UCSD-AML1 (cell line): ENCODE data around the gene IL3RA.

Experiments
- DNase-seq: peaks from one replicate; lab custom pipeline; 2025; ENCODE audit not compliant: unreplicated experiment; lab: John Stamatoyannopoulos, UW

IL3RA gene

DNA sequence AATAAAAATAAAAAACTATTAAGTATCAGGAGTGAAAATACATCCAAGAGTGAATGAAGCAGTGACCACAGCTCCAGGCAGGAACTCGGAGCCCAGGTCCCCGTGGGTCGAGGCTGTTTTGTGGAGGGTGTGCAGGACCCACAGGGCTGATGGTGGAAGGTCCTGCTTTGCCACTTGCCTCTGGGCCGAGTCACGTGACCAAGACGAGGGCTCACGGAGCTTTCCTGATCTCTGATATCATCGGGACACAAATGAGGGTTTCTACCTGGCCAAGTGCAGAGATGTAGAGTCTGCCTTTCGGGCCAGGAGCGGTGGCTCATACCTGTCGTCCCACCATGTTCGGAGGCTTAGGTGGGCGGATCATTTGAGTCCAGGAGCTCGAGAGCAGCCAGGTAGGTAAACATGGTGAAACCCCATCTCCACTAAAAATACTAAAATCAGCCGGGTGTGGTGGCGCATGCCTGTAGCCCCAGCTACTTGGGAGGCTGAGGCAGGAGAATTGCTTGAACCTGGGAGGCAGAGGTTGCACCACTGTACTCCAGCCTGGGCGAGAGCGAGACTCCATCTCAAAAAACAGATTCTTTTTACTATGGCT, 48.2 kb downstream of the IL3RA start:
- no peak for DNase-seq

- DNase-seq: no peak
Measured at GRCh38 chrX:1385253-1386223, 49.0 kb downstream of the IL3RA start.

GRCh38 chrX:1386338-1387127, 49.9 kb downstream of the IL3RA start:
- DNase-seq: no peak

DNA sequence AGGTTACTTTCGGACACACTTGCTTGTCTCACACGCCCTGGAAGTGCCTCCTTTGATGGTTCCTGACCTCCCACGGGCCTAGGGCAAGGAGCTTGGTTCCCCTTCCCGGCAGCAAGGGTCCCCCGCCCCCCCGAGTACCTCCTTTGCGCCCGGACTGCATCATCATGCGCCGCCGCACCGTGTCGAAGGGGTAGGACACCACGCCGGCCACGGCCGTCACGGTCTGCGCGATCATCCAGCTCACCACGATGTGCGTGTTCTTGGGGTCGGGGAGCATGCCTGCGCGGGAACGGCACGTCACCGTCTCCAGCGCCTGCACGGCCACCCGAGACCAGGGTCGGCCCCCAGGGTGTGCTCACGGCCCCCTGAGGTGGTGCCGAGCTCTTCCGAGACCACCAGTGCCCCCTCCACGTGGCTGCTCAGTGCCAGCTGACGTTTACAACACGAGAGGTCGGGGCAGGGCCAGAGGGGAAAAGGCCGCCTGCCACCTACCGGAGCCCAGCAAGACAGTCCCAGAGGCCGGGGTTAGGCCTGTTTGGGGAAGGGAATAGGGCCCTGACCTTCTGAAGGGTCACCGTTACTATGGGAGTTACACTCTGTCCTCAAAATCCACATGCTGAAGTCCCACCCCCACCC, 50.7 kb downstream of the IL3RA start:
- DNase-seq: no peak

GRCh38 chrX:1388651-1389050, 52.1 kb downstream of the IL3RA start:
- DNase-seq: no peak

GRCh38 chrX:1389181-1389992, 52.8 kb downstream of the IL3RA start:
- no peak for DNase-seq

DNA sequence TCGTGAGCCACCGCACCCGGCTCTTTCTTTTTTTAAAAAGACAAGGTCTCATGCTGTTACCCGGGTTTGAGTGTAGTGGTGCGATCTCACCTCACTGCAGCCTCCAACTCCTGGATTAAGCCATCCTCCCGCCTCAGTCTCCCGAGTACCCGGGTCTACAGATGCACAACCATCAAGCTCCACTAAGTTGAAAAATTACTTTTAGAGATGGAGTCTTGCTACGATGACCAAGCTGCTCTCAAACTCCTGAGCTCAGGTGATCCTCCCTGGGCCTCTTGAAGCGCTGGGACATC, 53.4 kb downstream of the IL3RA start:
- no peak for DNase-seq

GRCh38 chrX:1390621-1391369, 54.2 kb downstream of the IL3RA start:
- no peak for DNase-seq

- no peak for DNase-seq
Measured at GRCh38 chrX:1391370-1391706, 54.8 kb downstream of the IL3RA start.

DNA sequence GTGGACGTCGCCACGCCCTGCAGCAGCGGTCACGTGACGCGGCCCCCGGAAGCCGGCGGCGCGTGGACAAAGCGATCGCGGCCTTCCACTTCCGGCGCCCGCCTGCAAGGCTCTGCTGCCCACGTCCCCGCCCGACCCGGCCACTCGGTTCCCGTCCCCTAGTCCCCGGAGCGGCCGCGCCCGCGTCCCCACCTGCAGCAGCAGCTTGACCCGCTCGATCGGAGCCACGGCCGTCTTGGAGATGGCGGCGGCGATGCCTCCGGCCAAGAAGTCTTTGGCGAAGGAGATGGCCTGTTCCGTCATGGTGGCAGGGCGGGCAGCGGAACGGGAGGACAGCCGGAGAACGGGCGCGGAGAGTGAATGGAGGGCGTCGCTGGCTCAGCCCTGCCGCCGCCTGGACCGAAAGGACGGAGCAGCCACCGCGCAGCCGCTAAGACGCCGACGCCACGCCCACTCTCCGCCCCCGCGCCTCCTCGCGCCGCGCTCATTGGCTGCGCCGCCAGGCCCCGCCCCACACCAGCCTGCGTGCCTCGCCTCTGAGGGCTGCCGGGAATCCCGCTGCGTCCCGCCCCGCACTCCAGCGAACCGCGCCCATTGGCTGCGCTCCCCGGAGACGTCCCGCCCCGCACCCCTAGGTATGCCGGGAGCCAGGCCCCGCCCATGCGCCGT, 55.3 kb downstream of the IL3RA start, which contains the start of gene SLC25A6:
TSS of gene SLC25A6 (minus strand) at position 407 of the 669 bp plus-strand sequence. CDS start at position 303, 104 bp downstream.
- no peak for DNase-seq

- DNase-seq: no peak
Measured at GRCh38 chrX:1392376-1393068, 55.9 kb downstream of the IL3RA start.

- DNase-seq: no peak
Measured at GRCh38 chrX:1393871-1394615, 57.5 kb downstream of the IL3RA start.

- DNase-seq: no peak
Measured at GRCh38 chrX:1394731-1395501, 58.3 kb downstream of the IL3RA start.

GRCh38 chrX:1395646-1396216, 59.1 kb downstream of the IL3RA start:
- DNase-seq: no peak

DNA sequence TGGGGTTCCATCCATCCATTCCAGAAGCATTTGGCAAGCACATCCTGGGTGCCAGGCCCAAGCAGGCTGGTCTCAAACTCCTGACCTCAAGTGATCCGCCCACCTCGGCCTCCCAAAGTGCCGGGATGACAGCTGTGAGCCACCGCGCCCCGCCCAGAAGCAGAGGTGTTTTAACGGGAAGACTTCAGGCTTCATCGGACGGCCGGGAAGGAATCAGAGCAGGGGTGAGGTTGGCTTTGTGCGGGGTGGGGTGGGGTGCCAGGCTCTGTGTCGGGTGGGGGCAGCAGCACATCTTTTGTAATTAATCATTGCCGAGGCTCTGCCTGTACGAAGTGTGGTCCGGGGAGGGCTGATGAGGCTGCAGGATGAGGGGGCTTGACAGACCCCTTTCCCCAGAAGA, 60.4 kb downstream of the IL3RA start:
- DNase-seq: no peak

DNA sequence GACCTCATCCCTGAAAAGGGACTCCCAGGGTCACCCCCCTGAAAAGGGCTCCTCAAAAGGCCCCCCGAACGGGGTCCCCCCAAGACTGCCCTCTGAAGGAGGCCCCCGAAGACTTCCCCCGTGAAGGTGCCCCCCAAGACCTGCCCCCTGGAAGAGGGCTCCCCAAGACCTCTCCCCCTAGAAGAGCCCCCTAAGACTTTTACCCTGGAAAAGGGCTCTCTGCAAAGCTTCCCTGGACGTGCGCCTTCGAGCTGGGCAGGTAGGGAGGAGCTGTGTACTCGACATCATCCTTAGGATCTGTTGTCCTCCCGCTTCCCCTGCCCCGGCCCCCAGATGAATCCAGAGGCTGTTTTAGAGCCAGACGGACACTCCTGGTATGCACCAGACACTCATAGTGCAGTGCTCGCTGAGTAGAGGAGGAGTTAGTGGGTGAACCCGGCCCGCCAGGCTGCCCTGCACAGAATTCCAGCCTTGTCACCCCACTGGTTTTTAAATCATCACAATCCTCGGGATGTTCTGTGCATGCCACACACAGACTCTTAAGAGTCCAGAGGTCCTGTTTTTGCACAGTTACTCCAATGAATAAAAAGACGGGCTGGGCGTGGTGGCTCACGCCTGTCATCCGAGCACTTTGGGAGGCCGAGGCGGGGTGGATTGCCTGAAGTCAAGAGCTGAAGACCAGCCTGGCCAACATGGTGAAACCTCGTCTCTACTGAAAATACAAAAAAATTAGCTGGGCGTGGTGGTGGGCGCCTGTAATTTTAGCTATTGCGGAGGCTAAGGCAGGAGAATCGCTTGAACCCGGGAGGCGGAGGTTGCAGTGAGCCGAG, 61.1 kb downstream of the IL3RA start:
- no peak for DNase-seq
